HG03159 (cell line): Measurements from ENCODE around the gene GOLGA6L10.
A peak's percentile ranks its signal among the peaks of the same experiment; 100 is the strongest.
"Not testable (repeated sequence)": the region's sequence is repeated elsewhere in the genome, so short reads cannot be mapped to it uniquely, and the experiment has no call there.

Experiments
- ATAC-seq: cut with Tn5 transposase; IDR thresholded peaks from one replicate; pipeline ENCODE4 v1.9.1; 2021; ENCODE audit warnings: mild to moderate bottlenecking, moderate library complexity; ENCODE audit not compliant: unreplicated experiment

GOLGA6L10 gene

GRCh38 chr15:82344421-82344820 is 4.9 kb downstream of the GOLGA6L10 start:
- ATAC-seq: not testable (repeated sequence)

- ATAC-seq: not testable (repeated sequence)
Measured at GRCh38 chr15:82343851-82344250, 5.4 kb downstream of the GOLGA6L10 start.

GRCh38 chr15:82342632-82343374 is 6.5 kb downstream of the GOLGA6L10 start:
- not testable (repeated sequence) for ATAC-seq

- ATAC-seq: not testable (repeated sequence)
Measured at GRCh38 chr15:82338573-82338972, 10.7 kb downstream of the GOLGA6L10 start.

GRCh38 chr15:82338053-82338452 is 11.2 kb downstream of the GOLGA6L10 start:
- not testable (repeated sequence) for ATAC-seq

- ATAC-seq: not testable (repeated sequence)
Measured at GRCh38 chr15:82337051-82337450, 12.2 kb downstream of the GOLGA6L10 start.

- not testable (repeated sequence) for ATAC-seq
Measured at GRCh38 chr15:82336180-82336647, 13.1 kb downstream of the GOLGA6L10 start.

- not testable (repeated sequence) for ATAC-seq
Measured at GRCh38 chr15:82335006-82335405, 14.3 kb downstream of the GOLGA6L10 start.

- ATAC-seq: not testable (repeated sequence)
Measured at GRCh38 chr15:82334554-82334932, 14.7 kb downstream of the GOLGA6L10 start.

GRCh38 chr15:82333603-82334553 is 15.4 kb downstream of the GOLGA6L10 start:
- ATAC-seq: not testable (repeated sequence)

GRCh38 chr15:82332711-82333602 is 16.3 kb downstream of the GOLGA6L10 start:
- not testable (repeated sequence) for ATAC-seq

- peak; percentile 64 for ATAC-seq
Measured at GRCh38 chr15:82331576-82332304, 17.5 kb downstream of the GOLGA6L10 start.

- not testable (repeated sequence) for ATAC-seq
Measured at GRCh38 chr15:82330921-82331320, 18.4 kb downstream of the GOLGA6L10 start.

GRCh38 chr15:82329039-82329438 is 20.2 kb downstream of the GOLGA6L10 start:
- ATAC-seq: not testable (repeated sequence)

- ATAC-seq: not testable (repeated sequence)
Measured at GRCh38 chr15:82327372-82327771, 21.9 kb downstream of the GOLGA6L10 start.

GRCh38 chr15:82326896-82327295 is 22.4 kb downstream of the GOLGA6L10 start:
- ATAC-seq: not testable (repeated sequence)

- not testable (repeated sequence) for ATAC-seq
Measured at GRCh38 chr15:82325646-82326045, 23.6 kb downstream of the GOLGA6L10 start.

GRCh38 chr15:82324831-82325230 is 24.4 kb downstream of the GOLGA6L10 start:
- ATAC-seq: not testable (repeated sequence)

- not testable (repeated sequence) for ATAC-seq
Measured at GRCh38 chr15:82322488-82322887, 26.8 kb downstream of the GOLGA6L10 start.

GRCh38 chr15:82320861-82321260 is 28.4 kb downstream of the GOLGA6L10 start:
- not testable (repeated sequence) for ATAC-seq
